GM10847 (cell line): ENCODE data around the gene MCTP2.

Experiments
- POLR2A ChIP-seq: IDR thresholded peaks from 2 replicates; pipeline ENCODE4 v1.6.1; 2011; ENCODE audit not compliant: insufficient read length; ENCODE audit errors: extremely low read depth

Gene MCTP2

DNA sequence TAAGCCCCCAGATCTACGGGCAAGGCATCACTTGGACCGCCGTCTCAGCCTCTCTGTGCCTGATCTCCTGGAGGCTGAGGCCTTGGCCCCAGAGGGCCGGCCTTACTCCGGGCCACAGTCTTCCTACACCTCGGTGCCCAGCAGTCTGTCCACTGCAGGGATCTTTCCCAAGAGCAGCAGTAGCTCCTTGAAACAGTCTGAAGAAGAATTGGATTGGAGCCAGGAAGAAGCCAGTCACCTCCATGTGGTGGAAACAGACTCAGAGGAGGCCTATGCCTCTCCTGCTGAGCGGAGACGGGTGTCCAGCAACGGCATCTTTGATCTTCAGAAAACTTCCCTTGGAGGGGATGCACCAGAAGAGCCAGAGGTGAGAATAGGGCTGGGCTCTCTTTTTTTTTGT is 67.0 kb downstream of the MCTP2 start:
- TF ChIP-seq POLR2A = no peak

DNA sequence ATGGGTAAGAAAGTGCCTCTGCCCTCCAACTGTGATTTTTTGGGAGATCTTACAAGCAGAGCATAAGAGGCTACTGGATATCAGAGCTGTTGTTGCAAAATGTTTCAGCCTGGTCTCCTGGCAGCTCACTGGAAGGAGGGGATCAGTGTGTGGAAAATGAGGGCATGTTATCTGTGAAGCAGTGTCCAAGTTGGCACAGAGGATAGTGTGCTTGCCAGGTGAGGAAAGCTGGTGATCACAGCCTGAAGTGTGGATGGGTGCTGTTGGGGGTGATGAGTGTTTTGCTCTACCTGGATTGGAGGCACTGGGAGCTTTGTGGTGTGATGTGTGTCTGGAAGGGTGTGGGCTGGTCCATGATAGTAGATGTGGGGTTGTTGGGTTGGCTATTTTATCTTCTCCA is 69.3 kb downstream of the MCTP2 start:
- TF ChIP-seq POLR2A = no peak

DNA sequence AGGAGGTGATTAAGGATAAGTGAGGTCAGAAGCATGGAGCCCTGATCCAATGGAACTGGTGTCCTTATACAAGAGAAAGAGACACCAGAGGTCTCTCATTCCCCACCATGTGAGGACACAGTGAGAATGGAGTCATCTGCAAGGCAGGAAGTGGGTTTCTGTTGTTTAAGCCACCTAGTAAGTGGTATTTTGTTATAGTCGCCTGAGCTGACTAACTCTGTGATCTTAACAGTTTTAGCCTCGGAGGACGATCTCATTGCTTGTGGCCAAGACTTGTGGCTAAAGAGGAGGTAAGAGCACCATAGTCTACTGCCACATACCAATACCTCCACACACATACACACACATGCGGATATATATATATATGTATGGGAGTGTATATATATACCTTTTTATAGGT is 73.8 kb downstream of the MCTP2 start:
- TF ChIP-seq POLR2A = no peak

DNA sequence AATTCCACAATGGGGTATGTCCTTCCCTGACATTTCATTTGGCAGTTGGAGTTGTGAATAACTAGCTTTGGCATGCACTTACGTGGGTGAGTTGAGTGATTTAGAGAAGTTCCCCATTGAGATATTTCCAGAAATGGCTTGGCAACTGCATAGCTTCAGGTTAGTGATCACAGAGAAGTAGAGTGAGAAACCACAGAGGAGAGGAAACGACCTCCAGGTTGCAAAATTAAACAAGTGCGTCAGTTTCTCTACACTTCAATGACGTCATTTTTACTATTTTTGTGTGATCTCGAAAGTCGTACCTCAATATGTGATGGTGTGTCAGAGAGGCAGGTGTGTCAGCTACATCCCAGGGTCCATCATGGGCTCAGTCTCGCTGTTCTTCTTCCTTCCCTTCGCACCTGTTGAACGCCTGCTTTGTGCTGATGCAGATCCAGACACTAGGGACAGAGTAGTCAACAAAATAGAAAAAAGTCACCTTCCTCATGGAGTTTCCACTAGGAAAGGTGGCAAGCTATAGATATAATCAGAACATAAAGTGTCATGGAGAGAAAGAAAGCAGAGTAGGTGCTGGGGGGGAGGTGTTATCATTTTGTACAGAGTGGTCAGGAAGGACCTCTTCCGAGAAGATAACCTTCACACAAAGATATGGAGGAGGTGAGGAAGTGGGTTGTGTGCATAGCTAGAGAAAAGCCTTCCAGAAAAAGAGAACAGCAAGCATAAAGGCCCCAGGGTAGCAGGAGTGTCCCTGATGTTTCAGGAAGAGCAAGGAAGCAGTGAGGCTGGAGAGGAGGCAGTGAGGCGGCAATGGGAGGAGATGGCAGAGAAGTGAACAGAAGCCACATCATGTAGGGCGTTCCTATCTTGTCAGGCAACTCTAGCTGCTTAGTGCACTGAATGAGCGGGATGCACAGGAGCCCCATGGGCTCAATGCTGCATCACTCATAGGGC is 75.6 kb downstream of the MCTP2 start:
- TF ChIP-seq POLR2A = no peak

DNA sequence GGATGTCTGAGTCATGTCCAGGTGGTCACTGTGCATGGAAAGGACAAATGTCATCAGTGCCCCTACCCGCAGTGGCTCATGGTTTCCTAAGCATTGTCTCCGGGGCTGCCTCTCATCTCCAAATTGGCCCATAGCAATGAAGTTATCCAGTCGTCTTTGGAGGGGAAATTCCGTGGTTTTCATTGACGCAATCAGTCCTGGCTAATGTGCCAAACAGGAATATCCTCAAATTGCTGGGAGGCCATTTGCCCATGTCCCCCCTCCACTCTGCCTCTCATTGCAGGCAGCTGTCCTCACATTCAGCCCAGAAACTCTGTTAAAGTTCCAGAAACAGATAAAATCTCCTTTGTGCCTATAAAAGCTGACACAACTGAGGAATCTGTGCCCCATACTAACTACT is 81.6 kb downstream of the MCTP2 start:
- no peak for TF ChIP-seq POLR2A

DNA sequence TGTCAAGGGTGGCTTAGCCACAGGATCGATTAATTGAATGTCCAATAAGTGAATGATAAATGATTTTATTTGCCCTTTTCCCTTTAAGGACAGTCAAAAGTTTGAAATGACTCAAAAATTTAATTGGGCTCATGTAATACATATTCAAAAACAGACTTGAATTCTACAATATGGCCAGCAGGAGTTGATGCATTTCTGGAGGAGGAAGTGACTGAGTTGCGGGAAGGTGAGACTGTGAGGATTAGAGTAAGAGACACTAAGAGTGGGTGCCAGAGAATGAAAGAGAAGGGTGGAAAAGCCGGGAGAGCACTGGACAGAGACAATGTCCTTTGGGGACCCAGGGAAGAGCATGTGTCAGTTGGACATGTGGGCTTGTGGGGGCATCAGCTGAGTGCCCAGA is 83.3 kb downstream of the MCTP2 start:
- TF ChIP-seq POLR2A = no peak

DNA sequence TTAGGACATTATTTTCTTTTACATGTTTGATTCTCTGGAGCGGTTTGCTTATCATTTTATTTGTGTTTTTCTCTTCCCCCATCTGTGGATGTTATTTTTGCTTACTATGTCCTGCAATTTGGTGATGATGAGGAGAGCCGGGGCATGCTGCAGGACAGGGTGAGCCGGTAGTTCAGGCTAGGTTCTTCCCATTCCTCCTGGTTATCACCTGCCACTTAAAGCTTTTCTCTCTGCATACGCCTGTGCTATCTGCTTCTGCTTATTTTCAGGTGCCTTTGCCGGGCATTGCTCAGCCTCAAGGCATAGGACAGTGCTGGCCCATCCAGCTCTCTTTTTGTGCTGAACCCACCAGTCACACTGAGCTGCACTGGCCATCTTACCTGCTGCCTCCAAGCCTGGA is 85.8 kb downstream of the MCTP2 start:
- no peak for TF ChIP-seq POLR2A

DNA sequence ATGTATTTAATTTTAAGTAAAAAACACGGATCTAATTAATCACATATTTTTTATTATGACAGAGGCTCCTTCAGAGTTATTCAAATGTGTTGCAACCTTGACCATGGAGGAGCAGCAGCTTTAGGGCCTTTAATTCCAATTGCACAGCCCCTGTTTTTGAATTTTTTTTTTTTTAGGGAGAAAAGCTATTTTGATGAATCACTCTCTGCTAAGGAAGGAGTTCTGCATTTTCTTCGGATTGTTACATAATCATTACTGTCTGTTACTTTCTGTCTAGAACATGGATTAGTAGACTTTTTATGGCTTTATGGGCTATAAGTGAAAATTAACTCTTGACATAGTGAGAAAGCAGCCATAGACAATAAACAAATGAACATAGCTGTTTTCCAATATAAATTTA is 90.8 kb downstream of the MCTP2 start:
- no peak for TF ChIP-seq POLR2A

DNA sequence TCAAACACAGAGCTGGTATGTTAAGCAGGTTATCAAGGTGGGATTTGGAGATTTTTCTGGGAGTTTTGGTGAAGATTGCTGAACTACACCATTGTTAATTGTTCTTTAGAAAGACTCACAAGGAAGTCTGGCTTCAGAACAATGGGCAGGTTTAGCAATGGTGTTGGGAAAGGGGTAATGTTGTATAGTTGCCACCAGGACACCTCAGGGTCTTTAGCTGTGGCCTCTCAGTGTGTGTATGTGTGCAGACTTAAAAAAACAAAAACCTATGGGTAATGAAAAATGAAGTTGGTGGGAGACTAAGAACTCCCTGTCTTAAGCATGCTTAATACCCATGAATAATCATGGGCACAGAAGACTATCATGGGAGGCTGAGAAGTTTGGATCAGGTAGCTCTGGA is 91.7 kb downstream of the MCTP2 start:
- TF ChIP-seq POLR2A = no peak

DNA sequence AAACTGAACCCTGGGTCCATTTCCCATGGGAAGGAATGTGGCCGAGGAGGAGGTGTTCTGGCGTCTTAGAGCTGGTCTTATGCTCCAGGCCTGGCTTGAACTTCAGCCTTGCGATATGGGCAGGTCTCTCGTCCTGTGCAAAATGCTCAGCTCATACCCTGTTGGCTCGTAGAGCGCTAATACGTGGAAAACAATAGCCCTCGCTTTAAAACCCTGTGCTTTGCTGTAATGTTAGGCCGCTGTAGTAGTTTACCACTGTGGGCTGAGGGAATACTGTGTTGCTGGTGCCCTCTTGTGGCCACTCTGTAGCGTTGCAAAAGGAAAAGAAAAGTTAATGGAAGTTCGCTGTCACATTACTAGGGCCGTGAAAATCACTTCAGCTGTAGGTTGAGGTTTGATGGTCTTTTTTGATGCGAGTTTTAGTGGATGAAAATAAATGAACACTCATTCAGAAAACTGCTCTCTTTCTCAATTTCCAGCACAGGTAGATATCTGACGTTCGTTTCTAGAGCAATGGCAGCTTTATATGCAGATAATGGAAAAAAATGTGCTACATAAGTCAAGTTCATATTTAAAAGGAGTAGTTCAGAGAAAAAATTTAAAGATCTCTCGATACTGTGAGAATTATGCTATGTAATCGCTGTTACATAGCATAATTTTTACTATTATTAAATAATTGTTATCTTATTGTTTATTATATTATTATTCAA is 92.9 kb downstream of the MCTP2 start:
- no peak for TF ChIP-seq POLR2A

DNA sequence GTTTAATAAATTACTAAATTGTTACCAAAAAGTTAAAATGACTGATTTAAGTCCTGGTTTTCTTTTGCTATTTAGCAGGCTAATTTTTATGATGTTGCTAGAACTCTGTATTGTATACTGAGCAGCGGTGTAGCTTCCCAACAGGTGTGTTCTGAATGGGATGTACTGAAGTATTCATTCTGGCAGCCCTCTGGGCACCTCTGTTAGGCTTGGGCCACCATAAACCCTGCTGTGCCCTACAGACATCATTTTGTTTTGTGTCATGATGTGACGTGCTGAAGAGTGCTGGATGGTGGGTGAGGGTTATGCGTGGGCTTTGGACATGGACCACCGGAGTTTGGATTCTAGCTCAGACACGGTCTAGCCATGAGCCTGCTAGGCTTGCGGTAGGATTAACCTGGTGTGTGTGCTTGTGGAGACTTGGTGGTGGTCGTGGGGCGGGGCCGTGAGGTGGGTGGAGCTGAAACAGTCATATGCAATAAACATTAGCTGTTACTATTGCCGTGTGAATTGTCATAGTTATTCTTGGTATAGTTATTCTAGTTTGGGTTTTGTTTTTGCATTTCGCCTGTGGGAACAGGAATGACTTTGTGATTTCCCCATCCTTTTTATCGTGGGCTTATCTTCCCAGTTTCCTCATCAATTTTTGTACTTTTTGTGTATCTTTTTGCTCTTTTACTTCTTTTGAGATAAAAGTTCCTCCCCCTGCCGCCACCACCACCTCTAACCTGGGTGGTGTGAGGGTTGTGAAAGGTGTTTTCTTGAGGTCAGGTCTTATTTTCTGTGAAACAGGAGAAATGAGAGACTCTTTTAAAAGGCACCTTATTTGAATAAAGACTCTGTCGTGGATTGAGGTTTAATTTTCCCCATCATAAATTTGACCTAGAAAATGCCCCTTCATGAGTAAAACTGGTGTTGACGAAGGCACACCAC is 93.7 kb downstream of the MCTP2 start:
- TF ChIP-seq POLR2A = no peak

DNA sequence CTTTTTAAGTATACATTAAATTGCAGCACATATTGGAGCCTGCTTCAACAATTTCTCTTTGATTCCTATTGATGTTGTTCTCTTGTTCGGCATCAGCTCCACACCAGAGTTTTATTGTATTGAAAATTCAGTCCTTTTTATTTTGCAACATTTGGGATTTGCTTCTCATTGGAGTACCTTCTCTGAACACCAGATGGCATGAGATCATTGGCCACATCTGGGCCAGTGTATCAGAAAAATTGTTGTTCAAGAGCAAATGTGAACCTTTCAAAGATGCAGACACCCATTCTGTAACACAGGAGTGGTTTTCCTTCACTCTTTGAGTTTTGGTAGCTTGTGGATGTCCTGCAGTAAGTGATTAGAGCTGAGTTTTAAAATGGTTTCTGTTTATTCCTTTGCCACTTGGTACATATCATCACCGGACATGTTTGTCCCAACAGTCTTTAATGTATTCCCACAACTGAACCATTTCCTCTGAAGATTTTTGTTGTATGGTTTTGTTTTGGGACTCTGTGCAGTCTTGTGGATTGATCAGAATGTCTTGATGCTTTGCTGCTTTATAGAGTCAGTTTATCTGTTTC is 96.1 kb downstream of the MCTP2 start:
- TF ChIP-seq POLR2A = no peak

DNA sequence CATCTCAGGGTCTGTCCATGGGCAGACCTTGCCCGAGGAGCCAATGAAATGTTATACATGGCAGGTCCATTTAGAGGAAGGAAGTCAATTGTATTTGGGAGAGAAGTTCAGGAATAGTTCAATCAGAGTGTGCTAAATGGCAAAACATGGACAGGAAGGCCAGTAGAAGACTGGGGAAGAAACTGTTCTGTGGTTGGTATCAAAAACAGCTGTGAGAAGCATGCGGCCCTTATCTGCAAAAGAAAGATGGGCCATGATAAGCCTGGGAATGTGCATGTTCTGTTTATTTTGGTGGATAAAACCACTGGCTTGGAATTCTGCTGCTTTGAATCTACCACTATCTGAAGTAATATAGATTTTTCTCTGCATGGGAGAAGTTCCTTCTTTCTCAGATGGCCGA is 100.4 kb downstream of the MCTP2 start:
- no peak for TF ChIP-seq POLR2A

DNA sequence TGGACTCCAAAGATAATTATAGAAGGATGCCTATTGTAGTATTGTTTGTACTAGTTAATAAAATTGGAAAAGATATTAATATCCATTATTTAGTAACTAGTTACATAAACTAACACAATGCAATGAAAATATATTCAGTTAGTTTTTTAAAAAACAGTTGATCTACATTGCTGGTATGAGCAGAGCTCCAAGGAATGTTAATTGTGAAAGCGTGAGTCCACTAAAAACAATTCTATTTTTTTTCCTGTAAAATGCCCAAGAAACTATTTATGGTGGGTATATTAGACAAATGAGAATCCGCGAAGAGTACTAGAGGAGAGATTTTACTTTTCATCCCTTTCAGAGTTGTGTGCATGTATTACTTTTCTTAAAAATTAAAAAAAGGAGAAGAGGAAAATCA is 104.3 kb downstream of the MCTP2 start:
- TF ChIP-seq POLR2A = no peak
